ENCODE results near the gene SLAMF7.

SLAMF7 gene

GRCh38 chr1:160720356-160721085 is 18.5 kb upstream of the SLAMF7 start:
- DNase-seq (ENCODE audit: low read depth) = no peak
- TF ChIP-seq, protein P1, sequence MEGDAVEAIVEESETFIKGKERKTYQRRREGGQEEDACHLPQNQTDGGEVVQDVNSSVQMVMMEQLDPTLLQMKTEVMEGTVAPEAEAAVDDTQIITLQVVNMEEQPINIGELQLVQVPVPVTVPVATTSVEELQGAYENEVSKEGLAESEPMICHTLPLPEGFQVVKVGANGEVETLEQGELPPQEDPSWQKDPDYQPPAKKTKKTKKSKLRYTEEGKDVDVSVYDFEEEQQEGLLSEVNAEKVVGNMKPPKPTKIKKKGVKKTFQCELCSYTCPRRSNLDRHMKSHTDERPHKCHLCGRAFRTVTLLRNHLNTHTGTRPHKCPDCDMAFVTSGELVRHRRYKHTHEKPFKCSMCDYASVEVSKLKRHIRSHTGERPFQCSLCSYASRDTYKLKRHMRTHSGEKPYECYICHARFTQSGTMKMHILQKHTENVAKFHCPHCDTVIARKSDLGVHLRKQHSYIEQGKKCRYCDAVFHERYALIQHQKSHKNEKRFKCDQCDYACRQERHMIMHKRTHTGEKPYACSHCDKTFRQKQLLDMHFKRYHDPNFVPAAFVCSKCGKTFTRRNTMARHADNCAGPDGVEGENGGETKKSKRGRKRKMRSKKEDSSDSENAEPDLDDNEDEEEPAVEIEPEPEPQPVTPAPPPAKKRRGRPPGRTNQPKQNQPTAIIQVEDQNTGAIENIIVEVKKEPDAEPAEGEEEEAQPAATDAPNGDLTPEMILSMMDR (conservative IDR thresholded peaks at IDR 0.05; ENCODE audit: control insufficient read depth, insufficient read depth, low read depth, low read length) = no peak
- H3K4me3 ChIP-seq (ENCODE audit: control insufficient read depth, low read depth, low read length) = no peak overlapping the region

- no peak for DNase-seq (ENCODE audit: low read depth)
- TF ChIP-seq, protein P1 (conservative IDR thresholded peaks at IDR 0.05; ENCODE audit: control insufficient read depth, insufficient read depth, low read depth, low read length) = no peak
- H3K4me3 ChIP-seq (ENCODE audit: control insufficient read depth, low read depth, low read length) = no peak overlapping the region
These were observed 17.6 kb upstream of the SLAMF7 start for GRCh38 chr1:160721473-160721872.

GRCh38 chr1:160722726-160723125 is 16.3 kb upstream of the SLAMF7 start:
- H3K4me3 ChIP-seq (ENCODE audit: control insufficient read depth, low read depth, low read length) = no peak overlapping the region
- no peak for DNase-seq (ENCODE audit: low read depth)
- TF ChIP-seq, protein P1 (conservative IDR thresholded peaks at IDR 0.05; ENCODE audit: control insufficient read depth, insufficient read depth, low read depth, low read length) = no peak

DNA sequence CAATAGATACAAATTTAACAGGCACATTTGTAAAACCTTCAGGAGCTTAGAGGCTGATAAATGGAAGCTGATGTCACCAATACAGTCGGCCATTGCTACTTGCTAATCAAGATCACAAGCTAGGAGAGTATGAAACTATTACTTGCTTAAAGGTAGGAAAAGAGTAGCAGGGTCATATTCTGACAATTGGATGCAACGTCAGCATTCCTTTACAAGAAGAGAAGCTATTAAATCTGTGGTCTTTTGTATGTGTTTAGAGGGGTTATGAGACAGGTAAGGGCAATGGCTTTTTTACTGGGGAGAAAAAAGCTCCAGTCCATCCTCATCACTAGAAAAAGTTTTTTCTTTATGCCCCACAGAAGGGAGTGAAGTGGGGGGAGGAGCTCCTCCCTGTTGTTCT is 15.7 kb upstream of the SLAMF7 start:
- no peak overlapping the region for H3K4me3 ChIP-seq (ENCODE audit: control insufficient read depth, low read depth, low read length)
- DNase-seq (ENCODE audit: low read depth) = no peak
- TF ChIP-seq, protein P1 (conservative IDR thresholded peaks at IDR 0.05; ENCODE audit: control insufficient read depth, insufficient read depth, low read depth, low read length) = no peak

GRCh38 chr1:160724465-160725242 is 14.4 kb upstream of the SLAMF7 start:
- no peak overlapping the region for H3K4me3 ChIP-seq (ENCODE audit: control insufficient read depth, low read depth, low read length)
- no peak for DNase-seq (ENCODE audit: low read depth)
- TF ChIP-seq, protein P1 (conservative IDR thresholded peaks at IDR 0.05; ENCODE audit: control insufficient read depth, insufficient read depth, low read depth, low read length) = no peak

DNA sequence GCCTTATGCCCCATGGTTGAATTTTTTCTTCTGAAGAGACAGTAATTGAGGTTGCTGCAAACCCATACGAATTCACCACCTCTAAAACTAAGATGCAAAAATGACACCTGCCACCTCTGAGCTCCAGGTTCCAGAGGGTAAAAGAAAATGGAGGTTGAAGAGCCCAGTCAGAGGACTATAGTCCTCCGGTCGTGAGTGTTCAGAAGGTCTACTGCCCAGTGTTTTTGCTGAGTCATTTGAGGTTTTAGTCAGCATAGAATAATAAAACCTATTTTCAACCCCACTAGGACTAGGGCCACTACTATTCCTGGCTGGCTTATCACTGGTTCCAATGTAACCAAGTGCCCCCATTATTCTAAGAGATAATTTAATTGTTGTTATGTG is 12.9 kb upstream of the SLAMF7 start:
- TF ChIP-seq, protein P1 (conservative IDR thresholded peaks at IDR 0.05; ENCODE audit: control insufficient read depth, insufficient read depth, low read depth, low read length) = no peak
- peak; percentile 14 for DNase-seq (ENCODE audit: low read depth)
- H3K4me3 ChIP-seq (ENCODE audit: control insufficient read depth, low read depth, low read length) = no peak overlapping the region
